HG03108 (cell line): ENCODE measurements around the gene USP22.

Experiments used
- ATAC-seq: cut with Tn5 transposase; IDR thresholded peaks from one replicate; pipeline ENCODE4 v1.9.1; 2021; ENCODE audit warnings: moderate library complexity; ENCODE audit not compliant: unreplicated experiment

Gene USP22

GRCh38 chr17:21002309-21003006 is 40.4 kb downstream of the USP22 start:
- ATAC-seq, result no peak

GRCh38 chr17:21001813-21002221 is 41.0 kb downstream of the USP22 start:
- no peak for ATAC-seq

GRCh38 chr17:21001111-21001812 is 41.5 kb downstream of the USP22 start:
- ATAC-seq, result no peak

- no peak for ATAC-seq
Observed at GRCh38 chr17:20999841-21000532, 42.8 kb downstream of the USP22 start.

- ATAC-seq, result no peak
Observed at GRCh38 chr17:20999044-20999573, 43.7 kb downstream of the USP22 start.

GRCh38 chr17:20998571-20999043 is 44.2 kb downstream of the USP22 start:
- ATAC-seq, result no peak

GRCh38 chr17:20997711-20998570 is 44.9 kb downstream of the USP22 start:
- ATAC-seq, result no peak

GRCh38 chr17:20996724-20997615 is 45.8 kb downstream of the USP22 start:
- no peak for ATAC-seq

GRCh38 chr17:20995873-20996723 is 46.7 kb downstream of the USP22 start:
- no peak for ATAC-seq

GRCh38 chr17:20995164-20995872 is 47.5 kb downstream of the USP22 start:
- ATAC-seq, result no peak

GRCh38 chr17:20994779-20995149 is 48.0 kb downstream of the USP22 start:
- ATAC-seq, result no peak

GRCh38 chr17:20993863-20994778 is 48.7 kb downstream of the USP22 start:
- no peak for ATAC-seq

GRCh38 chr17:20992987-20993862 is 49.6 kb downstream of the USP22 start:
- no peak for ATAC-seq

- no peak for ATAC-seq
Observed at GRCh38 chr17:20992416-20992815, 50.4 kb downstream of the USP22 start.

GRCh38 chr17:20991276-20992037 is 51.4 kb downstream of the USP22 start:
- ATAC-seq, result no peak
